GM12891 (cell line): ENCODE results near the gene PRMT2.
"Not testable (repeated sequence)": the region's sequence is repeated elsewhere in the genome, so short reads cannot be mapped to it uniquely, and the experiment has no call there.

Source experiments
- DNase-seq: peaks from one replicate; pipeline ENCODE4 v3.0.0; 2011; ENCODE audit warnings: low spot score; ENCODE audit not compliant: insufficient read length
- FAIRE-seq: peaks from 2 replicates; lab custom pipeline; 2011; peaks lifted over from hg19 to GRCh38; lab: Jason Lieb, UNC
- PAX5 ChIP-seq: IDR thresholded peaks from 2 replicates; pipeline ENCODE4 v1.6.1; 2011; ENCODE audit warnings: low read length, moderate library complexity, mild to moderate bottlenecking; ENCODE audit not compliant: insufficient read depth, severe bottlenecking
- POLR2A ChIP-seq: IDR thresholded peaks from 2 replicates; pipeline ENCODE4 v1.6.1; 2011; ENCODE audit warnings: low read depth, low read length, control low read depth
- POLR2AphosphoS5 ChIP-seq: IDR thresholded peaks from 2 replicates; pipeline ENCODE4 v1.6.1; 2011; ENCODE audit warnings: low read depth, low read length, control low read depth
- POU2F2 ChIP-seq: IDR thresholded peaks from 2 replicates; pipeline ENCODE4 v1.6.1; 2011; ENCODE audit warnings: low read depth, mild to moderate bottlenecking, control low read depth, low read length, moderate library complexity
- SPI1 ChIP-seq: IDR thresholded peaks from 2 replicates; pipeline ENCODE4 v1.6.1; 2011; ENCODE audit warnings: low read depth, low read length, control low read depth
- TAF1 ChIP-seq: IDR thresholded peaks from 2 replicates; pipeline ENCODE4 v1.6.1; 2011; ENCODE audit warnings: low read depth, low read length, control low read depth

Gene PRMT2

DNA sequence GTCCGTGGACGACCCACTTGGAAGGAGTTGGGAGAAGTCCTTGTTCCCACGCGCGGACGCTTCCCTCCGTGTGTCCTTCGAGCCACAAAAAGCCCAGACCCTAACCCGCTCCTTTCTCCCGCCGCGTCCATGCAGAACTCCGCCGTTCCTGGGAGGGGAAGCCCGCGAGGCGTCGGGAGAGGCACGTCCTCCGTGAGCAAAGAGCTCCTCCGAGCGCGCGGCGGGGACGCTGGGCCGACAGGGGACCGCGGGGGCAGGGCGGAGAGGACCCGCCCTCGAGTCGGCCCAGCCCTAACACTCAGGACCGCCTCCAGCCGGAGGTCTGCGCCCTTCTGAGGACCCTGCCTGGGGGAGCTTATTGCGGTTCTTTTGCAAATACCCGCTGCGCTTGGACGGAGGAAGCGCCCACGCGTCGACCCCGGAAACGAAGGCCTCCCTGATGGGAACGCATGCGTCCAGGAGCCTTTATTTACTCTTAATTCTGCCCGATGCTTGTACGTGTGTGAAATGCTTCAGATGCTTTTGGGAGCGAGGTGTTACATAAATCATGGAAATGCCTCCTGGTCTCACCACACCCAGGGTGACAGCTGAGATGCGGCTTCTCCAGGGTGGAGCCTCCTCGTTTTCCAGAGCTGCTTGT lies 32.4 kb downstream of the PRMT2 start:
- TF ChIP-seq PAX5 (no peak), POU2F2 (no peak), SPI1 (no peak), POLR2A (no peak), POLR2AphosphoS5 (no peak), TAF1 (no peak)
- FAIRE-seq (peak; percentile 78), DNase-seq (peak; percentile 39)

DNA sequence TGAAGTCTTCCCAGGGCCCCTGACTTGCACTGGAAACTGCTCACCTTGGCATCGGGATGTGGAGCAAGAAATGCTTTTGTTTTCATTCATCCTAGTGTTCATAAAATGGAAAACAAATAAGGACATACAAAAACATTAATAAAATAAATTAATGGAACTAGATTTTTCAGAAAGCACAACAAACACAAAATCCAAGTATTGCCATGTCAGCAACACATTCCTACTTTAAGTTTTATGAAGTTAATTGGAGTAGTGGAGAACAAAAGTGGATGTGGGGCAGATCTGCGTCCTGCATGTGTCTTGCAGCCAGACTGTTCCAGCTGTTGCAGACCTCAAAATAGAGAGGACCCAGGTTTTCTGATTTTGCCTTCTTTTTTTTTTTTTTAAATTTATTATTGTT lies 32.9 kb downstream of the PRMT2 start:
- TF ChIP-seq POLR2AphosphoS5: no peak
- TF ChIP-seq POLR2A: no peak
- TF ChIP-seq SPI1: no peak
- TF ChIP-seq POU2F2: no peak
- TF ChIP-seq PAX5: no peak
- TF ChIP-seq TAF1: no peak
- FAIRE-seq (no peak), DNase-seq (no peak)

DNA sequence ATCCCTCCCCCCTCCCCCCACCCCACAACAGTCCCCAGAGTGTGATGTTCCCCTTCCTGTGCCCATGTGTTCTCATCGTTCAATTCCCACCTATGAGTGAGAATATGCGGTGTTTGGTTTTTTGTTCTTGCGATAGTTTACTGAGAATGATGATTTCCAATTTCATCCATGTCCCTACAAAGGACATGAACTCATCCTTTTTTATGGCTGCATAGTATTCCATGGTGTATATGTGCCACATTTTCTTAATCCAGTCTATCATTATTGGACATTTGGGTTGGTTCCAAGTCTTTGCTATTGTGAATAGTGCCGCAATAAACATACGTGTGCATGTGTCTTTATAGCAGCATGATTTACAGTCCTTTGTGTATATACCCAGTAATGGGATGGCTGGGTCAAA lies 33.4 kb downstream of the PRMT2 start:
- not testable (repeated sequence) for FAIRE-seq, DNase-seq

DNA sequence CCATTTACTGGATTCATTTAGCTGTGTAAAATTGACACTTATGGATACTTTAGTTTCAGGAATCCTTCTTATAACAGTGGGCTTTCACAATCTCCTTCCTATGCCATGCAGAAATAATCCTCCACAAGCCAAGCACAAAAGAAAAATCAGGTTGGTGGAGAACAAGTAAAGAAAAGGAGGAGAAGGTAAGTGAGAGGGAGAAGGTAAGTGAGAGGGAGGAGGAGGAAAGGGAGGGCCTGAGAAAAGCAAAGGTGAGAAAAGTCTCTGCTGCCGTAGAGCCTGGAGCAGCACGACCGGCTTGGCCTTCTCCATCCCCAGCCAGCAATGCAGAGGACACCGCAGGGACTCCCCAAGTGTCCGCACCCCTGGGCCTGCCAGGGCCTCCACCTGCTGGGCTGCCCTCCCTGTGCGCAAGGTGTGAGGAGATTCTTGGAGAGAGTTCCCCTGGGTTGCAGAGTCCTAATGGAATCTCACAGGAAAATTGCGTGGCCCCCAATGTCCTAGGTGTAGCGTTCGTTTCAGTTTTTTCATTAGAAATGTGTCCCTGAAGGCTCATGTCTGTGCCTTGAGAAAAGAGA lies 39.0 kb downstream of the PRMT2 start:
- no peak for TF ChIP-seq POU2F2
- TF ChIP-seq TAF1: no peak
- TF ChIP-seq POLR2A: no peak
- no peak for TF ChIP-seq POLR2AphosphoS5
- TF ChIP-seq SPI1: no peak
- no peak for TF ChIP-seq PAX5
- no peak for FAIRE-seq
- no peak for DNase-seq

DNA sequence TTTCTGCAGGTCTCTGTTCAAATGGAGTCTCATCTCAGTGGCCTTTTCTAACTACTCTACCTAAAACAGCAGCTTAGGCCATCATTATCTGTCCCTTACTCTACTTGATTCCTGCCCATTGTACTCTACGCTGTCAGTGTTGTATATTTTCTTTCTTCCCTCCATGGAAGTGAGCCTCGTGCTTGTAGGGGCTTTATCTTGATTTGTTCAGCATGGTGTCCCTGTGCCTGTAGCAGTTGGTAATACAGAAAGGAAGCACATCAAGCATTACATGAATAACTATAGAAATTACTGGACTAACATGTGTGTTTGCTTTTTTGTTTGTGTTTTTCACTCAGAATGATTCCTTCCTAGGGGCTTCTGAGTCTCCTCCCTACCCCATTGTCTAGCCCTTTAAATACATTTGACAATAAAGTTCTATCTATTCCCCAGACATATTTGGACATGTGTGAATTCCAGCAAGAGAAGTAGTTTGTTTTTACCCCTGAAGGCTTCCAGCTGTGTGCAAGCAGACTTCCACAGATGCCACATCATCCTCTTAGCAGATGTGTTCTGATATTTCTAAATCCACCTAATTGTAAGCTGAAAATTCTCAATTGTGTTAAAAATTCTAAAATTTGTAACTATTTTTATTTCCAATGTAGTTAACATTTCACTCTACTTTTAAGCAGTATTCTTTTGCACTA lies 40.3 kb downstream of the PRMT2 start:
- no peak for FAIRE-seq

DNA sequence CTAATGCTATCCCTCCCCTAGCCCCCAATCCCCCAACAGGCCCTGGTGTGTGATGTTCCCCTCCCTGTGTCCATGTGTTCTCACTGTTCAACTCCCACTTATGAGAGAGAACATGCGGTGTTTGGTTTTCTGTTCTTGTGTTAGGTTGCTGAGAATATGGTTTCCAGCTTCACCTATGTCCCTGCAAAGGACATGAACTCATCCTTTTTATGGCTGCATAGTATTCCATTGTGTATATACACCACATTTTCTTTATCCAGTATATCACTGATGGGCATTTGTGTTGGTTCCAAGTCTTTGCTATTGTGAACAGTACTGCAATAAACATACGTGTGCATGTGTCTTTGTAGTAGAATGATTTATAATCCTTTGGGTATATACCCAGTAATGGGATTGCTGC lies 41.1 kb downstream of the PRMT2 start:
- not testable (repeated sequence) for DNase-seq, FAIRE-seq

More for the DNA sequence above, 40.3 kb downstream of the PRMT2 start:
- DNase-seq: no peak
- TF ChIP-seq SPI1 (no peak), POLR2AphosphoS5 (no peak), PAX5 (no peak), POLR2A (no peak), TAF1 (no peak), POU2F2 (no peak)

DNA sequence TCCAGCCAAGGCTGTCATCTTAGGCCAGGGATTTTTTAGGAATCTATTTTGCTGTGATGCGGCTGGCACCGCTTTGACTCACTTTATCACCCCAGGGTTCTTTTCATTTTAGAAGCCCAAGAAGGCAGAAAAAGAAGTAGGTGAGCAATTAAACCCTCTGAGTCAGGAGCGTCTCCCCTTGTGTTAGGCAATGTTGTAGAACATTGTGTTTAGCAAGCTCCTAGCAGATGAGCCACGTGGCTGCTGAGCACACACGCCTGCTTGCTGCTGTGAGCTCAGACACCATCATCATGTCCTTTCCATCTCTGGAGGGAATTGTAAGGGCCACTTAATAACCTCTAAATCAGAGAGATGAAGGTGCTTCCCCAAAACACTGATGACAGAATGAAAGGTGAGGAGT lies 46.1 kb downstream of the PRMT2 start:
- DNase-seq, FAIRE-seq: not testable (repeated sequence)

DNA sequence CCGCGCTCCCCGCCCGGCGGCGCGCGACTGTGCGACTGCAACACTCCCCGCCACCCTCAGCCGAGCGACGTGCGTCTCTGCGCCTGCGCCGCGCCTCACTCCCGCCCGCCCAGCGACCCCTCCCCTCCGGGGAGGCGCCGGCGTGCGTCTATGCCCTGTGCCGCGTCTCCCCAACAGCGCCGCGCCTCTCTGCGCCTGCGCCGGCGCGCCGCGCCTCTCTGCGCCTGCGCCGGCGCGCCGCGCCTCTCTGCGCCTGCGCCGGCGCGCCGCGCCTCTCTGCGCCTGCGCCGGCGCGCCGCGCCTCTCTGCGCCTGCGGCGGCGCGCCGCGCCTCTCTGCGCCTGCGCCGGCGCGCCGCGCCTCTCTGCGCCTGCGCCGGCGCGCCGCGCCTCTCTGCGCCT lies 63.2 kb downstream of the PRMT2 start:
- not testable (repeated sequence) for FAIRE-seq, DNase-seq

DNA sequence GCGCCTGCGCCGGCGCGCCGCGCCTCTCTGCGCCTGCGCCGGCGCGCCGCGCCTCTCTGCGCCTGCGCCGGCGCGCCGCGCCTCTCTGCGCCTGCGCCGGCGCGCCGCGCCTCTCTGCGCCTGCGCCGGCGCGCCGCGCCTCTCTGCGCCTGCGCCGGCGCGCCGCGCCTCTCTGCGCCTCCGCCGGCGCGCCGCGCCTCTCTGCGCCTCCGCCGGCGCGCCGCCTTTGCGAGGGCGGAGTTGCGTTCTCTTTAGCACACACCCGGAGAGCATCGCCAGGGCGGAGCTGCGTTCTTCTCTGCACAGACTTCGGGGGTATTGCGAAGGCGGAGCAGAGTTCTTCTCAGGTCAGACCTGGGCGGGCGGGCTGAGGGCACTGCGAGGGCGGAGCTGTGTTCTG lies 63.6 kb downstream of the PRMT2 start:
- DNase-seq, FAIRE-seq: not testable (repeated sequence)
